Ovary (tissue), 3 donors: Measurements from ENCODE around the gene DCAF4.

Source experiments
- CTCF ChIP-seq, 3 donors: fragments of 450-650 bp in 2 of 3; fragments of 200-600 bp in 1 of 3; IDR thresholded peaks; one replicate each; pipeline versions ENCODE4 v1.5.1 to v1.8.0; 2016 to 2022; ENCODE audit warnings: antibody characterized with exemption in 3 of 3, mild to moderate bottlenecking in 1 of 3
- EP300 ChIP-seq: sonication (generic); formaldehyde crosslinking; IDR thresholded peaks from one replicate; pipeline ENCODE4 v1.6.1; 2017; ENCODE audit warnings: antibody characterized with exemption
- POLR2A ChIP-seq: fragments of 450-650 bp; IDR thresholded peaks from one replicate; pipeline ENCODE4 v1.6.1; 2017; ENCODE audit warnings: antibody characterized with exemption, mild to moderate bottlenecking, moderate library complexity
- donor health status: DM: no; HTN: no; CAD: no.

DNA sequence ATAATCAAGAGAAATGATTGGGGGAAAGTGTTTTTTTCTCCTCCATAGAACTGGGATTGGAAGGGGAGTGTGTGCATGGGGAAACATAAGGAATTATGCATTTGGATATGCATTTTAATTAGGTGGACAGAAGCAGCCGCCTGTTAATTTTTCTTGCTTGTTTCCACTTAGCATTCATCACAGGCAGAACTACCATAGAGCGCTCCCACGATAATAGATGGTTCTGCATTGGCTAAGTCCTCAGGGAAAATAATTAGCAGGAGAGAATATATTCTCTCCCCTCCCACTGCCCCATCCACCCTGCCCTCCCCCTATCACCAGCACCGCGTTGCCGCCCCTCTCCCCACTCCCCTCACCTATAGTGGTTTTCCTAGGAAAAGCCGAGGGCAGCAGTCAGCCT, 43.8 kb upstream of the DCAF4 start:
- TF ChIP-seq POLR2A (no peak), CTCF (IDR thresholded peaks at IDR 0.05) (no peak), EP300 (no peak)
